ENCODE data around the gene ELF4. TPM values are rescaled to one million over a fixed set of nuclear protein-coding genes. Genes with fewer than 3 reads are reported as not detected.
A peak's percentile ranks its signal among the peaks of the same experiment; 100 is the strongest.

The ELF4 gene
- total and polyA plus RNA-seq, 9 of the 15 experiments (the other 6 are each of a cell fraction or from before 2014, with no cell fraction given): 5.9 to 55.8 (median 25.2) TPM

DNA sequence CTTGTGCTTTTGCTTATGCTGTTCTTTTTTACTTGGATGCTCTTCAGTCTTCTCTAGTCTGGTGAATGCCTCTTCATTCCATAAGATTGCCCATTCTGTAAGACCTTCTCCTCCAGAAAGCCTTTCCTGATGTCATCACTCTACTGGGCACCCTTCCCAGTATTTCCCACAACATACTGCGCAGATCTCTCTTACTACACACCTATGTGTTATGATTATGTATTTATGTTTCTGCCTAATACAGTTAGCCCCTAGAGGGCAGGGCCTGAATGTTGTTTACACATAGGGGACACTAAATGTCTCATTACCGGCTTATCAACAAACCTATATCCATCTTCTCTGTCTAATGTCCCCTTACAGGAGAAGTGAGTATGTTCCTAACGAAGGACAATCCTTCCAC is 34.2 kb upstream of the ELF4 start (continued):
- TF ChIP-seq JUNB (CRISPR knock-in tag; conservative IDR thresholded peaks at IDR 0.05): no peak
- TF ChIP-seq ARID1B (IDR thresholded peaks at IDR 0.05): no peak
- TF ChIP-seq PURB (CRISPR knock-in tag; IDR thresholded peaks at IDR 0.05; ENCODE audit: low read depth): no peak
- TF ChIP-seq, protein P1, sequence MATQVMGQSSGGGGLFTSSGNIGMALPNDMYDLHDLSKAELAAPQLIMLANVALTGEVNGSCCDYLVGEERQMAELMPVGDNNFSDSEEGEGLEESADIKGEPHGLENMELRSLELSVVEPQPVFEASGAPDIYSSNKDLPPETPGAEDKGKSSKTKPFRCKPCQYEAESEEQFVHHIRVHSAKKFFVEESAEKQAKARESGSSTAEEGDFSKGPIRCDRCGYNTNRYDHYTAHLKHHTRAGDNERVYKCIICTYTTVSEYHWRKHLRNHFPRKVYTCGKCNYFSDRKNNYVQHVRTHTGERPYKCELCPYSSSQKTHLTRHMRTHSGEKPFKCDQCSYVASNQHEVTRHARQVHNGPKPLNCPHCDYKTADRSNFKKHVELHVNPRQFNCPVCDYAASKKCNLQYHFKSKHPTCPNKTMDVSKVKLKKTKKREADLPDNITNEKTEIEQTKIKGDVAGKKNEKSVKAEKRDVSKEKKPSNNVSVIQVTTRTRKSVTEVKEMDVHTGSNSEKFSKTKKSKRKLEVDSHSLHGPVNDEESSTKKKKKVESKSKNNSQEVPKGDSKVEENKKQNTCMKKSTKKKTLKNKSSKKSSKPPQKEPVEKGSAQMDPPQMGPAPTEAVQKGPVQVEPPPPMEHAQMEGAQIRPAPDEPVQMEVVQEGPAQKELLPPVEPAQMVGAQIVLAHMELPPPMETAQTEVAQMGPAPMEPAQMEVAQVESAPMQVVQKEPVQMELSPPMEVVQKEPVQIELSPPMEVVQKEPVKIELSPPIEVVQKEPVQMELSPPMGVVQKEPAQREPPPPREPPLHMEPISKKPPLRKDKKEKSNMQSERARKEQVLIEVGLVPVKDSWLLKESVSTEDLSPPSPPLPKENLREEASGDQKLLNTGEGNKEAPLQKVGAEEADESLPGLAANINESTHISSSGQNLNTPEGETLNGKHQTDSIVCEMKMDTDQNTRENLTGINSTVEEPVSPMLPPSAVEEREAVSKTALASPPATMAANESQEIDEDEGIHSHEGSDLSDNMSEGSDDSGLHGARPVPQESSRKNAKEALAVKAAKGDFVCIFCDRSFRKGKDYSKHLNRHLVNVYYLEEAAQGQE (IDR thresholded peaks at IDR 0.05; ENCODE audit: borderline replicate concordance): peak; percentile 34; the same call in 1 of the 2 replicates
- TF ChIP-seq, protein P1 (CRISPR knock-in tag; IDR thresholded peaks at IDR 0.05; ENCODE audit: low read depth): no peak
- TF ChIP-seq BMI1 (IDR thresholded peaks at IDR 0.05; ENCODE audit: low read length): no peak

All from K562 (cell line).